SK-N-SH (cell line): ENCODE measurements around the gene NBPF3.
"Not testable (repeated sequence)": the region's sequence is repeated elsewhere in the genome, so short reads cannot be mapped to it uniquely, and the experiment has no call there.

ENCODE experiments used
- CTCF ChIP-seq: fragments of 200-600 bp; sonication (generic); IDR thresholded peaks from 2 replicates; pipeline ENCODE4 v1.6.1; 2017; ENCODE audit warnings: antibody characterized with exemption, mild to moderate bottlenecking, moderate library complexity
- EP300 ChIP-seq, 2 experiments: IDR thresholded peaks; 2 replicates each; pipeline versions ENCODE4 v1.4.0 to v1.6.1; 2012; ENCODE audit warnings: borderline replicate concordance in 1 of 2, low read depth in 1 of 2, low read length in 1 of 2
- JUND ChIP-seq: IDR thresholded peaks from 2 replicates; pipeline ENCODE4 v1.4.0; 2012
- POLR2AphosphoS5 ChIP-seq: IDR thresholded peaks from 2 replicates; pipeline ENCODE4 v1.6.1; 2012; ENCODE audit warnings: low read depth, low read length
- RCOR1 ChIP-seq: fragments of 150-350 bp; IDR thresholded peaks from 2 replicates; pipeline ENCODE4 v1.6.1; 2017; ENCODE audit warnings: antibody characterized with exemption, low read length
- REST ChIP-seq: IDR thresholded peaks from 2 replicates; pipeline ENCODE4 v1.6.1; 2012; ENCODE audit warnings: mild to moderate bottlenecking, low read depth, low read length, moderate library complexity
- RFX5 ChIP-seq: IDR thresholded peaks from 2 replicates; pipeline ENCODE4 v1.6.1; 2012; ENCODE audit warnings: mild to moderate bottlenecking, improper control_type of control experiment, low read length

- not testable (repeated sequence) for TF ChIP-seq CTCF; POLR2AphosphoS5; RFX5; EP300 (IDR thresholded peaks at IDR 0.05; ENCODE audit: borderline replicate concordance in 1 of 2, low read depth in 1 of 2, low read length in 1 of 2); RCOR1; JUND; REST
Observed at GRCh38 chr1:21429210-21429609, 10.7 kb upstream of the NBPF3 start.
